H9 (cell line): Measurements from ENCODE around the gene EML5. TPM values are rescaled to one million over a fixed set of nuclear protein-coding genes. Genes with fewer than 3 reads are reported as not detected.

ENCODE experiments used
- DNase-seq: peaks from one replicate; pipeline ENCODE4 v3.0.0-alpha.2; 2017
- H2AFZ ChIP-seq: one replicate; pipeline ENCODE4 v1.6.1; 2013; ENCODE audit warnings: mild to moderate bottlenecking, low read length, control low read depth, moderate library complexity
- H2AK5ac ChIP-seq: 2 replicates; pipeline ENCODE4 v1.6.1; 2013; ENCODE audit warnings: low read length, control low read depth, mixed read lengths; ENCODE audit not compliant: insufficient read length
- H2BK120ac ChIP-seq: one replicate; pipeline ENCODE4 v1.6.1; 2013; ENCODE audit warnings: low read depth, mild to moderate bottlenecking, low read length, control low read depth, inconsistent platforms; ENCODE audit not compliant: poor library complexity, severe bottlenecking
- H2BK12ac ChIP-seq: 2 replicates; pipeline ENCODE4 v1.6.1; 2013; ENCODE audit warnings: low read length, control low read depth, mixed read lengths, low read depth; ENCODE audit not compliant: insufficient read length
- H2BK15ac ChIP-seq: 2 replicates; pipeline ENCODE4 v1.6.1; 2013; ENCODE audit warnings: low read depth, low read length, control low read depth
- H2BK20ac ChIP-seq: one replicate; pipeline ENCODE4 v1.6.1; 2013; ENCODE audit warnings: low read depth, mild to moderate bottlenecking, low read length, control low read depth, inconsistent platforms; ENCODE audit not compliant: poor library complexity, severe bottlenecking
- H2BK5ac ChIP-seq: 2 replicates; pipeline ENCODE4 v1.6.1; 2013; ENCODE audit warnings: low read length, control low read depth, mixed read lengths; ENCODE audit not compliant: insufficient read length
- H3K14ac ChIP-seq: 2 replicates; pipeline ENCODE4 v1.6.1; 2013; ENCODE audit warnings: low read length, control low read depth; ENCODE audit not compliant: insufficient read depth
- H3K18ac ChIP-seq: 2 replicates; pipeline ENCODE4 v1.6.1; 2013; ENCODE audit warnings: low read depth, mild to moderate bottlenecking, mixed read lengths, low read length, control low read depth; ENCODE audit not compliant: insufficient read length
- H3K23ac ChIP-seq: 2 replicates; pipeline ENCODE4 v1.6.1; 2013; ENCODE audit warnings: low read length, control low read depth, mixed read lengths, low read depth; ENCODE audit not compliant: insufficient read length
- H3K23me2 ChIP-seq: 2 replicates; pipeline ENCODE4 v1.6.1; 2013; ENCODE audit warnings: low read depth, mild to moderate bottlenecking, mixed read lengths, low read length, control low read depth; ENCODE audit not compliant: insufficient read length, poor library complexity, severe bottlenecking
- H3K27ac ChIP-seq: 2 replicates; pipeline ENCODE4 v1.5.1; 2013; ENCODE audit warnings: low read length, control low read depth, mixed read lengths, low read depth; ENCODE audit not compliant: insufficient read length
- H3K27me3 ChIP-seq: 2 replicates; pipeline ENCODE4 v1.6.1; 2013; ENCODE audit warnings: low read length, control low read depth, inconsistent platforms; ENCODE audit not compliant: insufficient read depth
- H3K4ac ChIP-seq: 2 replicates; pipeline ENCODE4 v1.6.1; 2013; ENCODE audit warnings: low read depth, mild to moderate bottlenecking, control low read depth, inconsistent platforms, low read length, moderate library complexity
- H3K4me1 ChIP-seq: 2 replicates; pipeline ENCODE4 v1.6.1; 2013; ENCODE audit warnings: low read length, control low read depth, inconsistent platforms; ENCODE audit not compliant: insufficient read depth
- H3K4me2 ChIP-seq: 2 replicates; pipeline ENCODE4 v1.6.1; 2013; ENCODE audit warnings: low read length, control low read depth, mixed read lengths; ENCODE audit not compliant: insufficient read length, insufficient read depth
- H3K56ac ChIP-seq: 2 replicates; pipeline ENCODE4 v1.6.1; 2013; ENCODE audit warnings: low read depth, mild to moderate bottlenecking, mixed read lengths, low read length, control low read depth; ENCODE audit not compliant: insufficient read length
- H3K79me1 ChIP-seq: 2 replicates; pipeline ENCODE4 v1.6.1; 2013; ENCODE audit warnings: low read depth, mild to moderate bottlenecking, moderate library complexity, low read length, control low read depth, inconsistent platforms; ENCODE audit not compliant: insufficient read depth, poor library complexity, severe bottlenecking
- H3K79me2 ChIP-seq: 2 replicates; pipeline ENCODE4 v1.6.1; 2013; ENCODE audit warnings: low read length, control low read depth, inconsistent platforms; ENCODE audit not compliant: insufficient read depth
- H3K9ac ChIP-seq: 2 replicates; pipeline ENCODE4 v1.6.1; 2013; ENCODE audit warnings: low read length, control low read depth, mixed read lengths; ENCODE audit not compliant: insufficient read length; ENCODE audit errors: extremely low read depth
- H3K9me3 ChIP-seq: one replicate; pipeline ENCODE4 v1.6.1; 2013; ENCODE audit warnings: low read depth, low read length, inconsistent platforms; ENCODE audit not compliant: control insufficient read depth
- H3T11ph ChIP-seq: one replicate; pipeline ENCODE4 v1.6.1; 2013; ENCODE audit warnings: mild to moderate bottlenecking, low read length, control low read depth, inconsistent platforms
- H4K20me1 ChIP-seq: one replicate; pipeline ENCODE4 v1.6.1; 2013; ENCODE audit not compliant: control insufficient read depth, insufficient read length, insufficient read depth
- H4K5ac ChIP-seq: 2 replicates; pipeline ENCODE4 v1.6.1; 2013; ENCODE audit warnings: low read depth, mild to moderate bottlenecking, mixed read lengths, low read length, control low read depth; ENCODE audit not compliant: insufficient read length
- H4K8ac ChIP-seq: replicated peaks from 2 replicates; pipeline ENCODE4 v1.6.1; 2013; ENCODE audit warnings: low read length, control low read depth, mixed read lengths, low read depth; ENCODE audit not compliant: insufficient read length
- H4K91ac ChIP-seq: 2 replicates; pipeline ENCODE4 v1.6.1; 2013; ENCODE audit warnings: low read depth, mild to moderate bottlenecking, moderate library complexity, mixed read lengths, low read length, control low read depth; ENCODE audit not compliant: insufficient read length
- H3K27ac Mint-ChIP-seq, 3 experiments: 2 replicates in 2 of 3; 3 replicates in 1 of 3; pipeline ENCODE4 v1.8.0; 2020 to 2021; ENCODE audit warnings: mixed read lengths in 3 of 3, mild to moderate bottlenecking in 1 of 3, moderate library complexity in 1 of 3
- H3K27me3 Mint-ChIP-seq: 2 replicates; pipeline ENCODE4 v1.8.0; 2021; ENCODE audit warnings: low read depth, mild to moderate bottlenecking, moderate library complexity, mixed read lengths
- H3K36me3 Mint-ChIP-seq, 3 experiments: 2 replicates in 2 of 3; 3 replicates in 1 of 3; pipeline ENCODE4 v1.8.0; 2020 to 2021; ENCODE audit warnings: low read depth in 3 of 3, mixed read lengths in 3 of 3; ENCODE audit not compliant: insufficient read depth in 1 of 3
- H3K4me1 Mint-ChIP-seq, 2 experiments: 2 replicates each; pipeline ENCODE4 v1.8.0; 2020; ENCODE audit warnings: mixed read lengths in 2 of 2
- H3K4me3 Mint-ChIP-seq, 2 experiments: 2 replicates in 1 of 2; 3 replicates in 1 of 2; pipeline ENCODE4 v1.8.0; 2020 to 2021; ENCODE audit warnings: mild to moderate bottlenecking in 2 of 2, mixed read lengths in 2 of 2, moderate library complexity in 1 of 2
- H3K9me3 Mint-ChIP-seq, 2 experiments: 2 replicates in 1 of 2; 3 replicates in 1 of 2; pipeline ENCODE4 v1.8.0; 2020; ENCODE audit warnings: mild to moderate bottlenecking in 2 of 2, mixed read lengths in 2 of 2, moderate library complexity in 1 of 2
- WGBS: extraction: QIAGEN DNeasy Blood & Tissue Kit; methylation state at CpG from one replicate; pipeline ENCODE4 v1.1.7; 2013; ENCODE audit warnings: missing lambda C conversion rate, low lambda C conversion rate, mixed read lengths; ENCODE audit not compliant: insufficient read length; ENCODE audit errors: extremely low coverage; 5-methylcytosine and 5-hydroxymethylcytosine counted together
- total RNA-seq: library from RNA; stranded (reverse); gene quantifications from 2 replicates; pipeline ENCODE4 v1.2.1, GENCODE V29; 2021
- TF ChIP-seq, protein P1 (sequence below): fragments of 200-600 bp; sonication (generic); conservative IDR thresholded peaks from 3 replicates; pipeline ENCODE4 v1.8.0; 2021; ENCODE audit warnings: antibody characterized with exemption, mild to moderate bottlenecking

EML5 gene
- total RNA-seq, 1 experiment from 2014 or later = 0.81 TPM

DNA sequence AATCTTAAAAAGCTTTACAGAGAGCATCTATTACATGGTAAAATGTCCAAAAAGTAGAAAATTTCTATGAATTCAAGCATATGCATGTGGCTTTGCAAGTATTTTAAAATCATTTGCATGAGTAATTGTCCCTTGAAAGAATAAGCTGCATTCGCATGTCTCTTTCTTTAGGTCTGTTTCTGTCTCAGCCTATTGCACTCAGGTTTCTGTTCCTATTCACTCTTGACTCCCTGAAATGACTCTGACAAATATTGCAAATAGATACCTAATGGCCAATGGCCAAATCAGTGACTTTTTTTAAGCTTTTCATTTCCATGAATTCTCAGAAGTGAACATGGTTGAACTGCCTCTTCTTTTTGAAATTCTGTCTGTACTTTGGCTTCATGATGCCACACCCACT lies 25.3 kb upstream of the EML5 start:
- no CpG with 5 or more reads among the region's 1 CpG for WGBS

More for the DNA sequence above, 25.3 kb upstream of the EML5 start:
- no peaks in the 10 kb centered on the region for H3K9me3 Mint-ChIP-seq
- H2BK20ac ChIP-seq = no peak overlapping the region
- no peak overlapping the region for H2BK120ac ChIP-seq
- no peak overlapping the region for H3K4me2 ChIP-seq
- no peaks in the 10 kb centered on the region for H3K9me3 ChIP-seq
- no peak overlapping the region for H2AK5ac ChIP-seq
- H3K4me1 ChIP-seq = no peaks in the 10 kb centered on the region
- no peaks in the 10 kb centered on the region for H3K23me2 ChIP-seq
- no peak overlapping the region for H3K4me3 Mint-ChIP-seq
- no peaks in the 10 kb centered on the region for H3K79me2 ChIP-seq
- no peak overlapping the region for H3K27ac Mint-ChIP-seq
- no peak overlapping the region for H3K56ac ChIP-seq
- H2BK12ac ChIP-seq = no peak overlapping the region
- H4K91ac ChIP-seq = no peak overlapping the region
- TF ChIP-seq, protein P1, sequence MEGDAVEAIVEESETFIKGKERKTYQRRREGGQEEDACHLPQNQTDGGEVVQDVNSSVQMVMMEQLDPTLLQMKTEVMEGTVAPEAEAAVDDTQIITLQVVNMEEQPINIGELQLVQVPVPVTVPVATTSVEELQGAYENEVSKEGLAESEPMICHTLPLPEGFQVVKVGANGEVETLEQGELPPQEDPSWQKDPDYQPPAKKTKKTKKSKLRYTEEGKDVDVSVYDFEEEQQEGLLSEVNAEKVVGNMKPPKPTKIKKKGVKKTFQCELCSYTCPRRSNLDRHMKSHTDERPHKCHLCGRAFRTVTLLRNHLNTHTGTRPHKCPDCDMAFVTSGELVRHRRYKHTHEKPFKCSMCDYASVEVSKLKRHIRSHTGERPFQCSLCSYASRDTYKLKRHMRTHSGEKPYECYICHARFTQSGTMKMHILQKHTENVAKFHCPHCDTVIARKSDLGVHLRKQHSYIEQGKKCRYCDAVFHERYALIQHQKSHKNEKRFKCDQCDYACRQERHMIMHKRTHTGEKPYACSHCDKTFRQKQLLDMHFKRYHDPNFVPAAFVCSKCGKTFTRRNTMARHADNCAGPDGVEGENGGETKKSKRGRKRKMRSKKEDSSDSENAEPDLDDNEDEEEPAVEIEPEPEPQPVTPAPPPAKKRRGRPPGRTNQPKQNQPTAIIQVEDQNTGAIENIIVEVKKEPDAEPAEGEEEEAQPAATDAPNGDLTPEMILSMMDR = no peak
- DNase-seq = no peak
- H3K79me1 ChIP-seq = no peaks in the 10 kb centered on the region
- H3K9ac ChIP-seq = no peak overlapping the region
- no peaks in the 10 kb centered on the region for H4K20me1 ChIP-seq
- no peak overlapping the region for H3K4ac ChIP-seq
- no peak overlapping the region for H3K18ac ChIP-seq
- H2BK15ac ChIP-seq = no peak overlapping the region
- no peak overlapping the region for H3K23ac ChIP-seq
- H3K27ac ChIP-seq = no peak overlapping the region
- H3K14ac ChIP-seq = no peak overlapping the region
- H3K4me1 Mint-ChIP-seq = no peaks in the 10 kb centered on the region
- no peak overlapping the region for H4K5ac ChIP-seq
- no peak overlapping the region for H3T11ph ChIP-seq
- H2AFZ ChIP-seq = no peak overlapping the region
- H4K8ac ChIP-seq = no peak overlapping the region
- H3K27me3 ChIP-seq = no peaks in the 10 kb centered on the region
- peaks cover 25% of the 10 kb centered on the region for H3K27me3 Mint-ChIP-seq
- no peak overlapping the region for H2BK5ac ChIP-seq
- no peaks in the 10 kb centered on the region for H3K36me3 Mint-ChIP-seq
